Gastroesophageal sphincter (tissue), 3 donors: ENCODE data around the gene ZBTB8A.
A peak's percentile ranks its signal among the peaks of the same experiment; 100 is the strongest.

Source experiments
- CTCF ChIP-seq, 4 experiments: fragments of 200-600 bp in 2 of 4; fragments of 450-650 bp in 2 of 4; sonication (generic) in 1 of 4; IDR thresholded peaks; one replicate each; pipeline ENCODE4 v1.5.1; 2017 to 2019; ENCODE audit warnings: antibody characterized with exemption in 4 of 4, mild to moderate bottlenecking in 2 of 4, moderate library complexity in 2 of 4
- EP300 ChIP-seq: sonication (generic); formaldehyde crosslinking; IDR thresholded peaks from one replicate; pipeline ENCODE4 v1.6.1; 2017; ENCODE audit warnings: antibody characterized with exemption, mild to moderate bottlenecking
- POLR2A ChIP-seq, 2 donors: fragments of 450-650 bp; IDR thresholded peaks; one replicate each; pipeline ENCODE4 v1.6.1; 2017; ENCODE audit warnings: antibody characterized with exemption in 2 of 2, mild to moderate bottlenecking in 2 of 2, moderate library complexity in 1 of 2
- POLR2AphosphoS5 ChIP-seq: sonication (generic); formaldehyde crosslinking; IDR thresholded peaks from one replicate; pipeline ENCODE4 v1.6.1; 2017; ENCODE audit warnings: antibody characterized with exemption

- TF ChIP-seq POLR2A (IDR thresholded peaks at IDR 0.05) (no peak), CTCF (IDR thresholded peaks at IDR 0.05) (no peak), EP300 (peak; percentile 9), POLR2AphosphoS5 (peak; percentile 87)
Observed at GRCh38 chr1:32501865-32502264, 37.4 kb upstream of the ZBTB8A start.
